ENCODE results near the gene BPIFA1. TPM values are rescaled to one million over a fixed set of nuclear protein-coding genes. Genes with fewer than 3 reads are reported as not detected.

The BPIFA1 gene
- total and polyA plus RNA-seq, 2 experiments from 2014 or later: not detected

DNA sequence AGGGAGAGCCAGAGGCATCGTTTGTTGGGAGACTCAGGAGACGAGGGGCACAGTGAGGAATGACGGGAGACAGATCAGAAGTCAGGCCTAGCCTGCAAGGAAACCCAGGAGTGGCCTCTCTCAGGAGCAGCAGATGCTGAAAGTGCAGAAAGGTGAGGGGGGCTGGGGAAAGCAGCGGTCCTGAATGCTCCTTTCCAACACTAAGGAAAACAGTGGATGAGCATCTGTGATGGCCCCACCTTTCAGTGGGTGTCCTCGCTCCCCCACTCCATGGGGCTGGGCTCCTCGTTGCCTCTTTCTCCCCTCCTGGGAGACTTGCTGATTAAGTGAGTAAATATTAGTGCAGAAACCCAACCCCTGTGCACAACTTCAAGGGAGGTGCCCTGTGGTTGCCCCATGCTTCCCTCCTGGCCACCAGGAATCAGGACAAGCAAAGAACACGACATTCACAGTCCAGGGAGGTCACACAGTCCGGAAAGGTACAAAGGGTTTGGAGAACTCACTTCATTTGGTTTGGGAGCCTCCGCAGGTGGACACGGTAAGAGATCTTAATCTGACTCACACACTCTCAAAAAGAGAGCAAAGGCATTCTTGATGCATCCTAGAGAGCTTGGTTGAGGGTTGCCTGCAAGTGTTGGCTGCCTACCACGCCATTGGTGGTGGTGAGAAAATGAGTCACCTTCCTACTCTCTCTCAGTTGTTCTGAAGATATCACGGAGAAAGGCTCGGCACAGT lies 37.5 kb downstream of the BPIFA1 start:
- Histone ChIP-seq H3K4me2 (no peak overlapping the region), H2AFZ (no peak overlapping the region), H4K20me1 (replicated peaks; ENCODE audit: insufficient read depth) (no peaks in the 10 kb centered on the region), H3K27ac (ENCODE audit: low read depth) (no peak overlapping the region), H3K79me2 (replicated peaks; ENCODE audit: insufficient read depth) (no peaks in the 10 kb centered on the region), H3K9me2 (ENCODE audit: insufficient read depth) (no peaks in the 10 kb centered on the region), H3K27me3 (ENCODE audit: insufficient read depth) (no peaks in the 10 kb centered on the region), H3F3A (replicated peaks; ENCODE audit: low read depth) (no peaks in the 10 kb centered on the region), H3K4me1 (ENCODE audit: insufficient read depth) (0 out of 2 replicates have a peak, but pooled peaks cover 8% of the 10 kb centered on the region), H3K36me3 (ENCODE audit: insufficient read depth) (no peaks in the 10 kb centered on the region), H3K4me3 (no peak overlapping the region)
- DNase-seq (ENCODE audit: low spot score) (no peak), ATAC-seq (no peak)
- Mint-ChIP-seq H3K4me1 (peaks cover 19% of the 10 kb centered on the region), H3K36me3 (ENCODE audit: low read depth) (no peaks in the 10 kb centered on the region), H3K27ac (no peak overlapping the region), H3K4me3 (no peak overlapping the region), H3K9me3 (no peaks in the 10 kb centered on the region), H3K27me3 (ENCODE audit: insufficient read depth, low read depth, poor library complexity) (peaks cover 15% of the 10 kb centered on the region)
- TF ChIP-seq NANOG (IDR thresholded peaks at IDR 0.05; ENCODE audit: borderline replicate concordance): no peak
- no peak for TF ChIP-seq JUNB (IDR thresholded peaks at IDR 0.05; ENCODE audit: unreplicated experiment)
- TF ChIP-seq EZH2 (IDR thresholded peaks at IDR 0.05; ENCODE audit: low read depth, unreplicated experiment): no peak
- TF ChIP-seq, protein P1, sequence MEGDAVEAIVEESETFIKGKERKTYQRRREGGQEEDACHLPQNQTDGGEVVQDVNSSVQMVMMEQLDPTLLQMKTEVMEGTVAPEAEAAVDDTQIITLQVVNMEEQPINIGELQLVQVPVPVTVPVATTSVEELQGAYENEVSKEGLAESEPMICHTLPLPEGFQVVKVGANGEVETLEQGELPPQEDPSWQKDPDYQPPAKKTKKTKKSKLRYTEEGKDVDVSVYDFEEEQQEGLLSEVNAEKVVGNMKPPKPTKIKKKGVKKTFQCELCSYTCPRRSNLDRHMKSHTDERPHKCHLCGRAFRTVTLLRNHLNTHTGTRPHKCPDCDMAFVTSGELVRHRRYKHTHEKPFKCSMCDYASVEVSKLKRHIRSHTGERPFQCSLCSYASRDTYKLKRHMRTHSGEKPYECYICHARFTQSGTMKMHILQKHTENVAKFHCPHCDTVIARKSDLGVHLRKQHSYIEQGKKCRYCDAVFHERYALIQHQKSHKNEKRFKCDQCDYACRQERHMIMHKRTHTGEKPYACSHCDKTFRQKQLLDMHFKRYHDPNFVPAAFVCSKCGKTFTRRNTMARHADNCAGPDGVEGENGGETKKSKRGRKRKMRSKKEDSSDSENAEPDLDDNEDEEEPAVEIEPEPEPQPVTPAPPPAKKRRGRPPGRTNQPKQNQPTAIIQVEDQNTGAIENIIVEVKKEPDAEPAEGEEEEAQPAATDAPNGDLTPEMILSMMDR (conservative IDR thresholded peaks at IDR 0.05; ENCODE audit: low read depth in 2 of 2): no peak
- TF ChIP-seq CREB1 (CRISPR knock-in tag; IDR thresholded peaks at IDR 0.05; ENCODE audit: low read depth): no peak
- no peak for TF ChIP-seq EZH2phosphoT487 (IDR thresholded peaks at IDR 0.05; ENCODE audit: unreplicated experiment)
- TF ChIP-seq, protein P2, sequence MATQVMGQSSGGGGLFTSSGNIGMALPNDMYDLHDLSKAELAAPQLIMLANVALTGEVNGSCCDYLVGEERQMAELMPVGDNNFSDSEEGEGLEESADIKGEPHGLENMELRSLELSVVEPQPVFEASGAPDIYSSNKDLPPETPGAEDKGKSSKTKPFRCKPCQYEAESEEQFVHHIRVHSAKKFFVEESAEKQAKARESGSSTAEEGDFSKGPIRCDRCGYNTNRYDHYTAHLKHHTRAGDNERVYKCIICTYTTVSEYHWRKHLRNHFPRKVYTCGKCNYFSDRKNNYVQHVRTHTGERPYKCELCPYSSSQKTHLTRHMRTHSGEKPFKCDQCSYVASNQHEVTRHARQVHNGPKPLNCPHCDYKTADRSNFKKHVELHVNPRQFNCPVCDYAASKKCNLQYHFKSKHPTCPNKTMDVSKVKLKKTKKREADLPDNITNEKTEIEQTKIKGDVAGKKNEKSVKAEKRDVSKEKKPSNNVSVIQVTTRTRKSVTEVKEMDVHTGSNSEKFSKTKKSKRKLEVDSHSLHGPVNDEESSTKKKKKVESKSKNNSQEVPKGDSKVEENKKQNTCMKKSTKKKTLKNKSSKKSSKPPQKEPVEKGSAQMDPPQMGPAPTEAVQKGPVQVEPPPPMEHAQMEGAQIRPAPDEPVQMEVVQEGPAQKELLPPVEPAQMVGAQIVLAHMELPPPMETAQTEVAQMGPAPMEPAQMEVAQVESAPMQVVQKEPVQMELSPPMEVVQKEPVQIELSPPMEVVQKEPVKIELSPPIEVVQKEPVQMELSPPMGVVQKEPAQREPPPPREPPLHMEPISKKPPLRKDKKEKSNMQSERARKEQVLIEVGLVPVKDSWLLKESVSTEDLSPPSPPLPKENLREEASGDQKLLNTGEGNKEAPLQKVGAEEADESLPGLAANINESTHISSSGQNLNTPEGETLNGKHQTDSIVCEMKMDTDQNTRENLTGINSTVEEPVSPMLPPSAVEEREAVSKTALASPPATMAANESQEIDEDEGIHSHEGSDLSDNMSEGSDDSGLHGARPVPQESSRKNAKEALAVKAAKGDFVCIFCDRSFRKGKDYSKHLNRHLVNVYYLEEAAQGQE (IDR thresholded peaks at IDR 0.05; ENCODE audit: unreplicated experiment): no peak
- TF ChIP-seq POLR2AphosphoS5 (IDR thresholded peaks at IDR 0.05; ENCODE audit: low read depth): no peak
- TF ChIP-seq ZNF114 (CRISPR knock-in tag; IDR thresholded peaks at IDR 0.05): no peak
- TF ChIP-seq, protein P3, sequence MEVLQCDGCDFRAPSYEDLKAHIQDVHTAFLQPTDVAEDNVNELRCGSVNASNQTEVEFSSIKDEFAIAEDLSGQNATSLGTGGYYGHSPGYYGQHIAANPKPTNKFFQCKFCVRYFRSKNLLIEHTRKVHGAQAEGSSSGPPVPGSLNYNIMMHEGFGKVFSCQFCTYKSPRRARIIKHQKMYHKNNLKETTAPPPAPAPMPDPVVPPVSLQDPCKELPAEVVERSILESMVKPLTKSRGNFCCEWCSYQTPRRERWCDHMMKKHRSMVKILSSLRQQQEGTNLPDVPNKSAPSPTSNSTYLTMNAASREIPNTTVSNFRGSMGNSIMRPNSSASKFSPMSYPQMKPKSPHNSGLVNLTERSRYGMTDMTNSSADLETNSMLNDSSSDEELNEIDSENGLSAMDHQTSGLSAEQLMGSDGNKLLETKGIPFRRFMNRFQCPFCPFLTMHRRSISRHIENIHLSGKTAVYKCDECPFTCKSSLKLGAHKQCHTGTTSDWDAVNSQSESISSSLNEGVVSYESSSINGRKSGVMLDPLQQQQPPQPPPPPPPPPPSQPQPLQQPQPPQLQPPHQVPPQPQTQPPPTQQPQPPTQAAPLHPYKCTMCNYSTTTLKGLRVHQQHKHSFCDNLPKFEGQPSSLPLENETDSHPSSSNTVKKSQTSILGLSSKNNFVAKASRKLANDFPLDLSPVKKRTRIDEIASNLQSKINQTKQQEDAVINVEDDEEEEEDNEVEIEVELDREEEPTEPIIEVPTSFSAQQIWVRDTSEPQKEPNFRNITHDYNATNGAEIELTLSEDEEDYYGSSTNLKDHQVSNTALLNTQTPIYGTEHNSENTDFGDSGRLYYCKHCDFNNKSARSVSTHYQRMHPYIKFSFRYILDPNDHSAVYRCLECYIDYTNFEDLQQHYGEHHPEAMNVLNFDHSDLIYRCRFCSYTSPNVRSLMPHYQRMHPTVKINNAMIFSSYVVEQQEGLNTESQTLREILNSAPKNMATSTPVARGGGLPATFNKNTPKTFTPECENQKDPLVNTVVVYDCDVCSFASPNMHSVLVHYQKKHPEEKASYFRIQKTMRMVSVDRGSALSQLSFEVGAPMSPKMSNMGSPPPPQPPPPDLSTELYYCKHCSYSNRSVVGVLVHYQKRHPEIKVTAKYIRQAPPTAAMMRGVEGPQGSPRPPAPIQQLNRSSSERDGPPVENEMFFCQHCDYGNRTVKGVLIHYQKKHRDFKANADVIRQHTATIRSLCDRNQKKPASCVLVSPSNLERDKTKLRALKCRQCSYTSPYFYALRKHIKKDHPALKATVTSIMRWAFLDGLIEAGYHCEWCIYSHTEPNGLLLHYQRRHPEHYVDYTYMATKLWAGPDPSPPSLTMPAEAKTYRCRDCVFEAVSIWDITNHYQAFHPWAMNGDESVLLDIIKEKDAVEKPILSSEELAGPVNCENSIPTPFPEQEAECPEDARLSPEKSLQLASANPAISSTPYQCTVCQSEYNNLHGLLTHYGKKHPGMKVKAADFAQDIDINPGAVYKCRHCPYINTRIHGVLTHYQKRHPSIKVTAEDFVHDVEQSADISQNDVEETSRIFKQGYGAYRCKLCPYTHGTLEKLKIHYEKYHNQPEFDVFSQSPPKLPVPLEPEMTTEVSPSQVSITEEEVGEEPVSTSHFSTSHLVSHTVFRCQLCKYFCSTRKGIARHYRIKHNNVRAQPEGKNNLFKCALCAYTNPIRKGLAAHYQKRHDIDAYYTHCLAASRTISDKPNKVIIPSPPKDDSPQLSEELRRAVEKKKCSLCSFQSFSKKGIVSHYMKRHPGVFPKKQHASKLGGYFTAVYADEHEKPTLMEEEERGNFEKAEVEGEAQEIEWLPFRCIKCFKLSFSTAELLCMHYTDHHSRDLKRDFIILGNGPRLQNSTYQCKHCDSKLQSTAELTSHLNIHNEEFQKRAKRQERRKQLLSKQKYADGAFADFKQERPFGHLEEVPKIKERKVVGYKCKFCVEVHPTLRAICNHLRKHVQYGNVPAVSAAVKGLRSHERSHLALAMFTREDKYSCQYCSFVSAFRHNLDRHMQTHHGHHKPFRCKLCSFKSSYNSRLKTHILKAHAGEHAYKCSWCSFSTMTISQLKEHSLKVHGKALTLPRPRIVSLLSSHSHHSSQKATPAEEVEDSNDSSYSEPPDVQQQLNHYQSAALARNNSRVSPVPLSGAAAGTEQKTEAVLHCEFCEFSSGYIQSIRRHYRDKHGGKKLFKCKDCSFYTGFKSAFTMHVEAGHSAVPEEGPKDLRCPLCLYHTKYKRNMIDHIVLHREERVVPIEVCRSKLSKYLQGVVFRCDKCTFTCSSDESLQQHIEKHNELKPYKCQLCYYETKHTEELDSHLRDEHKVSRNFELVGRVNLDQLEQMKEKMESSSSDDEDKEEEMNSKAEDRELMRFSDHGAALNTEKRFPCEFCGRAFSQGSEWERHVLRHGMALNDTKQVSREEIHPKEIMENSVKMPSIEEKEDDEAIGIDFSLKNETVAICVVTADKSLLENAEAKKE (CRISPR knock-in tag; IDR thresholded peaks at IDR 0.05): no peak
- TF ChIP-seq, protein P4, sequence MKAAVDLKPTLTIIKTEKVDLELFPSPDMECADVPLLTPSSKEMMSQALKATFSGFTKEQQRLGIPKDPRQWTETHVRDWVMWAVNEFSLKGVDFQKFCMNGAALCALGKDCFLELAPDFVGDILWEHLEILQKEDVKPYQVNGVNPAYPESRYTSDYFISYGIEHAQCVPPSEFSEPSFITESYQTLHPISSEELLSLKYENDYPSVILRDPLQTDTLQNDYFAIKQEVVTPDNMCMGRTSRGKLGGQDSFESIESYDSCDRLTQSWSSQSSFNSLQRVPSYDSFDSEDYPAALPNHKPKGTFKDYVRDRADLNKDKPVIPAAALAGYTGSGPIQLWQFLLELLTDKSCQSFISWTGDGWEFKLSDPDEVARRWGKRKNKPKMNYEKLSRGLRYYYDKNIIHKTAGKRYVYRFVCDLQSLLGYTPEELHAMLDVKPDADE (IDR thresholded peaks at IDR 0.05): no peak
- no peak for TF ChIP-seq ZNF331 (CRISPR knock-in tag; IDR thresholded peaks at IDR 0.05; ENCODE audit: low read depth)
- no peak for TF ChIP-seq STAT1 (IDR thresholded peaks at IDR 0.05; ENCODE audit: unreplicated experiment)

Data from GM23338 (cell line).